Fibroblast of the aortic adventitia (primary cell): Measurements from ENCODE around the gene SLC2A2. TPM values are rescaled to one million over a fixed set of nuclear protein-coding genes. Genes with fewer than 3 reads are reported as not detected.

Experiments
- DNase-seq: peaks from one replicate; pipeline ENCODE4 v3.0.0-alpha.2; 2010; ENCODE audit warnings: low read depth
- H3K4me3 ChIP-seq: 2 replicates; pipeline ENCODE4 v1.5.1; 2011; ENCODE audit warnings: low read depth, mild to moderate bottlenecking, control low read depth, low read length, moderate library complexity
- total RNA-seq: library from RNA; depleted of rRNA; stranded (reverse); fragments of >200 nt; gene quantifications from 2 replicates; pipeline ENCODE4 v1.2.3, GENCODE V29; 2012; ENCODE audit warnings: low replicate concordance
- TF ChIP-seq, protein P1 (sequence below): IDR thresholded peaks from 2 replicates; pipeline ENCODE4 v1.5.1; 2011; ENCODE audit warnings: mild to moderate bottlenecking, low read length, control low read depth, inconsistent platforms; ENCODE audit not compliant: insufficient read depth

Gene SLC2A2
- total RNA-seq, 1 donor: not detected

DNA sequence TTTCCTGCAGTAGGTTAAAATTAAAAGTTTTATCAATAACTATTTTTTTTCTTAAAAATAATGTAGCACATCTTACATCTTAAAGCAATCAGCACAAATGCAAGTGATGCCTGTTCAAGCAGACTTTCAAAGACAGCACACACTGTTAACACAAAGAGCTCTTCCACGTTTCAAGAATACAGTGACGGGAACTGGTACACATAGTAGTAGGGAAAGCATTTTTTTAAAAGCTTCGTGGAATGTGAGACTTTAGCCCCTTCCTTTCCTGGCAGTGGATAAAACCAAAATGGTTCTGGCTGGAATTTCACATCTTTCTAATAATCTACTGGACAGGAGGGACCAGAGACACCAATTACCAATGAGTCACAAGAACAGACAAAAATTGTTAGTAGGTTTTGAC, 33.5 kb upstream of the SLC2A2 start:
- TF ChIP-seq, protein P1, sequence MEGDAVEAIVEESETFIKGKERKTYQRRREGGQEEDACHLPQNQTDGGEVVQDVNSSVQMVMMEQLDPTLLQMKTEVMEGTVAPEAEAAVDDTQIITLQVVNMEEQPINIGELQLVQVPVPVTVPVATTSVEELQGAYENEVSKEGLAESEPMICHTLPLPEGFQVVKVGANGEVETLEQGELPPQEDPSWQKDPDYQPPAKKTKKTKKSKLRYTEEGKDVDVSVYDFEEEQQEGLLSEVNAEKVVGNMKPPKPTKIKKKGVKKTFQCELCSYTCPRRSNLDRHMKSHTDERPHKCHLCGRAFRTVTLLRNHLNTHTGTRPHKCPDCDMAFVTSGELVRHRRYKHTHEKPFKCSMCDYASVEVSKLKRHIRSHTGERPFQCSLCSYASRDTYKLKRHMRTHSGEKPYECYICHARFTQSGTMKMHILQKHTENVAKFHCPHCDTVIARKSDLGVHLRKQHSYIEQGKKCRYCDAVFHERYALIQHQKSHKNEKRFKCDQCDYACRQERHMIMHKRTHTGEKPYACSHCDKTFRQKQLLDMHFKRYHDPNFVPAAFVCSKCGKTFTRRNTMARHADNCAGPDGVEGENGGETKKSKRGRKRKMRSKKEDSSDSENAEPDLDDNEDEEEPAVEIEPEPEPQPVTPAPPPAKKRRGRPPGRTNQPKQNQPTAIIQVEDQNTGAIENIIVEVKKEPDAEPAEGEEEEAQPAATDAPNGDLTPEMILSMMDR: no peak
- H3K4me3 ChIP-seq: no peak overlapping the region
- no peak for DNase-seq

DNA sequence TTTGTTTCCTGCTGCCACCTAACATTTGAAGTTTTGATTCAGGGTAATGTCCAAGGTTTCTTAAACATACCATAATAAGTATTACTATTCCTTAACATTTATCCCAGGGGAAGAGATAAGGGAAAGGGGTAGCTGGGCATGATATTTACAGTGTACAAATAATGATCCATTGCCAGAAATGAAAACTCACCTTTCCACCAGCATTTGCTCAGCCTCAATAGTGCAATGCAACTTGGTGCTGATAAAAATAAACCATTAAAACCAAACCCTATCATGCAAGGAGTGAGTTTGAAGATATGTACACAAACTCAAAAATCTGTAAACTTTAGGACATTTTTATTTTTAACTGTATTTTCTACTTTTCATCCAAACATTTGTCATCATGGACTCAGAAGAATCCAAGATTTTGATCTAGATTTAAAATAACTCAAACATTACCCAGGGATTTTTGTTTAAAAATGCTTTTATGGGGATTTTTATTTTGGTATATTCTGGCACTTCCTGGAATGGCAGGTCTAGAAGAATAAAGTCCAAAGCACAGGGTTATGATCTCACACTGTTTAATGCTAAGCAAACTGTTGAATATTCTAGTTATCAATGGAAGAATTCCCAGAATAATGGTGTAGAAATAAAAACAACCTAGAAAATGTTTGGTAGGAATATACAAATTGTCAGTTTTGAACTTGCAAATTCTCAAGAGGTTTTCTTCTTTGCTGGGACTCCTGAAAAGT, 32.5 kb upstream of the SLC2A2 start:
- TF ChIP-seq, protein P1: no peak
- DNase-seq: no peak
- H3K4me3 ChIP-seq: no peak overlapping the region

DNA sequence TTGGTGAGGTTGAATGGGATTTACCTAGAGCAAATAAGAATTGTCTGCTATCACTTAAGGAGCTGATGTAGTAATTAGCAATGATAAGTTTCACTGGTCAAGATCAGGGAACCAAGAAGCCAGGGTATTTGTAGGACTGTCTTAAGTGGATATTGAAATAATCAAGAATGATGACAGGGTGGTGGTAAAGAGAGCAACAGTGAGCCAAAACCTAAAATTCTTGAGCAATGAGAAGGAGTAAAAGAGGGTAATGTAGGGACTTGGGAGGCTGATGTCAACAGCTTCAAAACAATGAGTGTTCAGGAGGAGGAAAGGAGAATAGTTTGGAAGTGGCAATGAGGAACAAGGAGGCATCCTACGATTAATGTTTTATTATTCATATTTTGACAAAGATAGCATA, 31.5 kb upstream of the SLC2A2 start:
- peak; percentile 81 for DNase-seq
- TF ChIP-seq, protein P1: no peak
- no peak overlapping the region for H3K4me3 ChIP-seq

DNA sequence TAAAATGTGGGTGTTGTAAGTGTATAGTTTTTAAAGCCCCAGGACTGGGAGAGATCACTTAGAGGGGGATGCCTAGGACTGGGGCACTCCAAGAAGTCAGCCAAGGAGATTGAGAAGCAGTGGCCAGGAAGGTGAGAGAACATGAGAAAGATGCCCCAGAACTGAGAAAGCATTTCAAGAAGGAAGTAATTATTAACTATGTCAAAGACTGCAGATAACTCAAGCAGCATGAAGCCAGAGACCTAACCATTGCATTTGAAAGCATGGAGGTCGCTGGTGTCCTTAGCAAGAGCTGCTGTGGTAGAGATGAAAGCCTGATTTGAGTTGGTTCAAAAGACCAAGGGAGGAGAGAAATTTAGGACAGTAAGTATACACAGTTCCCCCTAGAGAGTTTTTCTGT, 30.6 kb upstream of the SLC2A2 start:
- DNase-seq: no peak
- TF ChIP-seq, protein P1: no peak

DNA sequence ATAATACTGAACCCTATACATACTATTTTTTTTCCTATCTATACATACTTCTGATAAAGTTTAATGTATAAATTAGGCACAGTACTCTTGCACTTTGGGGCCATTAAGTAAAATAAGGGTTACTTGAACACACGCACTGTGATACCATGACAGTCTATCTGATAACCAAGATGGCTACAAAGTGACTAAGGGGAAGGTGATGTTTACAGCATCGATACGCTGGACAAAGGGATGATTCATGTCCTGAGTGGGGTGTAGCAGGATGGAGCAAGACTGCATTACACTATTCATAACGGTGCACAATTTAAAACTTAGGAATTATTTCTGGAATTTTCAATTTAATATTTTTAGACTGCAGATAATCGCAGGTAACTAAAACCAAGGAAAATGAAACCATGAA, 30.0 kb upstream of the SLC2A2 start:
- DNase-seq: peak; percentile 73
- TF ChIP-seq, protein P1: no peak

More for the DNA sequence above, 30.6 kb upstream of the SLC2A2 start:
- no peak overlapping the region for H3K4me3 ChIP-seq

DNA sequence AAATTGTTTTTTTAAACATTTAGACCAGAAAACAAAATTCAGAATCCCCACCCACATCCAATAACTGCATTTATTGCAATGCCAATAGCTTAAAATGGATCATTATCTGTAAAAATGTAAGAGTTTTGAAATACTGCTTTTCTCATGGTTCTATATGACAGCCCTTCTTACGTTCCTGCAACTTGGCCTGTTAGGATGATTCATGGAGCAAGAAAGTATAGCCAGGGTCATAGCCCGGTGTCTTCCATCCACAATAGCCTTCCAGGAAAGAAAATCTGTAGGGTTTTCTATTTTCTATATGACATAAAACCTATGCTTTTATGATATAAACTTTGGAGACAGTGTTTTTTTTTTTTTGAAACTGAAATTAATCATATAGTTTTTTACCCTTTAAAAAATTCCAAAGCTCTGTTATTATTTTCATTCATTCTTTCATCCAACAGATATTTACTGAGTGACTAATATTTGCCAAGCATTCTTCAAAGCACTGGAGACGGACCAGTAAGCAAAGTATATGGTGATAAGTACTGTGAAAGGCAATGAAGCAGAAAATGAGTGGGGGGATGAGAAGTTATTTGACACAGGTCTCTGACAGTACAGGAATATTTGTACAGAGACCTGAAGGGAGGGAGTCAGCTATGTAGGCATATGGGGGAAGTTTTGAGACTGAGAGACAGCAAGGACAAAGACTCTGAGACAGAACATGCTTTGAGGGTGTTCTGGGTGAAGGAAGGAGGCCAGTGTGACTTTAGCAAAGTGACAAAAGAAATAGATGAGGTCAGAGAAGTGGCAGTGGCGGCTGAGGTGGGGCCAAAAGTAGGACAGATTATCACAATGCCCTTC, 29.0 kb upstream of the SLC2A2 start:
- peak; percentile 62 for DNase-seq
- H3K4me3 ChIP-seq: no peak overlapping the region
- TF ChIP-seq, protein P1: no peak

More for the DNA sequence above, 30.0 kb upstream of the SLC2A2 start:
- H3K4me3 ChIP-seq: no peak overlapping the region
